HG02623 (cell line): ENCODE results near the gene QSOX1.

Experiments used
- ATAC-seq: cut with Tn5 transposase; IDR thresholded peaks from one replicate; pipeline ENCODE4 v1.9.1; 2021; ENCODE audit warnings: moderate library complexity; ENCODE audit not compliant: unreplicated experiment

The QSOX1 gene

GRCh38 chr1:180248731-180249681 lies 94.3 kb downstream of the QSOX1 start:
- ATAC-seq = no peak

- no peak for ATAC-seq
These were observed 95.2 kb downstream of the QSOX1 start for GRCh38 chr1:180249725-180250498.

GRCh38 chr1:180250499-180250770 lies 95.8 kb downstream of the QSOX1 start:
- ATAC-seq = no peak

GRCh38 chr1:180250883-180251509 lies 96.3 kb downstream of the QSOX1 start:
- ATAC-seq = no peak

DNA sequence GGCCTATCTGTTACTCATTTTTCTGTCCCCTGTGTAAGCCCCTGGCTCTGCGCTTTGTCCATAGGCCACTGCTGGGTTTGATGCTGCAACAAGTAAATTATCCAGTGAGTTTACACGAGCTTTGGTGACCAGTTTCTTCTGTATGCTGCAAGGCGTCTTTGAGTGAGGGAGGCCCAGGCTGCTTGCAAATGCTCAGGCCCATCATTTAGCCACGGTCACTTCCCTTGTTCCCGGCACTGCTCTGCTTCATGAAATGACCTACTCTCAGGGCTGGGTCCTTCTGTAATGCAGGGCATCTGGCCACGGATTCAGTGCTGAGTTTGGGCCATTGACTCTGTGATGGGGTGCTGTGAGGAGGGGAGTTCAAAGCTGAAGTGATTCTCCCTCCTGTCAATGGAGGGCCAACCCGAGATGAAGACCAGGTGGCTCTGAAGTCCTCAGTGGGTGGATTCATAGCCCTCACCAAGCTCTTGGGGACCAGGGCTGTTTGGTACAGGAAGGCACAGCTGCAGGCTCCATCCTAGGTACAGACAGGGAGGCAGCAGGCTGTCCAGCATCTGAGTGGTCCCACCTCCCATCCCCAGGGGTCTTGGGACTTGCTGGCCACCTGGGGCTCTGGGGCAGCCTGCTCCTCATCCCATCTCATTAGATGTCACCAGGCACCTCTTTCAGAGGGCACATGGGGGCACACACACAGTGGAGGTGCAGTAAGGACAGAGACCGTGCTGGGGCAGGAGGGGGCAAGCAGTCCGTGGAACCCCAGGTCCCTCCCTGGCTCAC lies 97.0 kb downstream of the QSOX1 start:
- no peak for ATAC-seq

DNA sequence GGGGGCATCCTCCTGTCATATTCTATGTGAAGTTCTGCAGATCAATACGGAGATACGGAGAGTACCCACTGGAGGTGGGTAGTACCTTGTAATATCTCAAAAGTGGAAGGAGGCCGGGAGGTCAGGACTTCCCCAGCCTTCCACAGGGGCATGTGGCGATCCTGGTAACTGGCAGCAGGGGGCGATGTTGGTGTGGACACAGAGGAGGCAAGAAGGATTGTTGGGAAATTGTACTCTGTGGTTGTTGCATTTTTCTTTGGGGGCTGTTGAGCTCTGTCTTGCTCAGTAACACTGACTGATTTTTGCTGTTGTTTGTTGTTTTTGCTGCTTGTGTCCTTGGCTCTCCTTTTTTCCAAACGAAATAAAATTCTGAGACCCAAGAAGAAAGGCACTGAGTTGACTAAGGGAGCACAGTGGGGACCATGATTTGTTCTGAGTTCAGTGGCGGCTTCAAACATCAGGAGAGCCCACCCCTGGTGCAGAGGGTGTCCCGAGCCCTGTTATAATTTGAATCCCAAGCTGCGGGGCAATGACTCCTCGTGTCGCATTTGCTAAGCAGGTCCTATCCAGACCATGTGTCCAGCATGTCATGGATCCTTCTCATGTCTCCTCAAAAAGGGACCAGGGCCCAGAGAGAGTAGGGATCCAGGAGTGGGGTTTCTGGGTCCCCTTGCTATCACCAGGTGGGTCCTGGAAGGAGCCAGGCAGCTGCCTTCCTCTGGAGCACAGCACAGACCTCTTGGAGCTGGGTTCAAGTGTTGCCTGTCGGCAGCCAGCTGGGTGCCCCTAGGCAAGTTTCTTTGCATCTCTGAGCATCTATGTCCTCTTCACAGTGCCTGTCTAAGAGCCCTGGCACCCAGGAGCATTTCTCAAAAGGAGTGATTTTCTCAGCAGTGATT lies 98.2 kb downstream of the QSOX1 start:
- no peak for ATAC-seq
